H1 (cell line): ENCODE measurements around the gene SMIM44.

Source experiments
- ATF3 ChIP-seq: IDR thresholded peaks from 2 replicates; pipeline ENCODE4 v1.6.1; 2011; ENCODE audit warnings: low read depth, mild to moderate bottlenecking, low read length; ENCODE audit not compliant: insufficient read depth
- BRCA1 ChIP-seq: IDR thresholded peaks from 2 replicates; pipeline ENCODE4 v1.6.1; 2012; ENCODE audit warnings: low read depth, low read length, improper control_type of control experiment
- CHD1 ChIP-seq: IDR thresholded peaks from 2 replicates; pipeline ENCODE4 v1.6.1; 2012; ENCODE audit warnings: low read depth, low read length, improper control_type of control experiment
- CREB1 ChIP-seq: IDR thresholded peaks from 2 replicates; pipeline ENCODE4 v1.6.1; 2012; ENCODE audit warnings: inconsistent platforms
- CTCF ChIP-seq, 3 experiments: IDR thresholded peaks; 1 replicate in 2 of 3; 2 replicates in 1 of 3; pipeline versions ENCODE4 v1.5.1 to v1.6.1; 2011; ENCODE audit warnings: low read length in 3 of 3, mild to moderate bottlenecking in 3 of 3, inconsistent platforms in 2 of 3, low read depth in 1 of 3, moderate library complexity in 1 of 3; ENCODE audit not compliant: insufficient read depth in 1 of 3; ENCODE audit errors: control extremely low read depth in 1 of 3
- EP300 ChIP-seq, 2 experiments: IDR thresholded peaks; 1 replicate in 1 of 2; 2 replicates in 1 of 2; pipeline ENCODE4 v1.6.1; 2011 to 2012; ENCODE audit warnings: low read depth in 2 of 2, low read length in 2 of 2, mild to moderate bottlenecking in 2 of 2, borderline replicate concordance in 1 of 2, inconsistent platforms in 1 of 2, moderate library complexity in 1 of 2
- EZH2 ChIP-seq: fragments of 200-600 bp; sonication (generic); IDR thresholded peaks from 2 replicates; pipeline ENCODE4 v1.7.1; 2012; ENCODE audit warnings: low read depth, mild to moderate bottlenecking, moderate library complexity, low read length, inconsistent platforms; ENCODE audit not compliant: severe bottlenecking
- MAFK ChIP-seq: IDR thresholded peaks from 2 replicates; pipeline ENCODE4 v1.6.1; 2012; ENCODE audit warnings: low read depth, mild to moderate bottlenecking, improper control_type of control experiment, low read length
- POLR2A ChIP-seq, 2 experiments: IDR thresholded peaks; 1 replicate in 1 of 2; 2 replicates in 1 of 2; pipeline ENCODE4 v1.6.1; 2011; ENCODE audit warnings: low read depth in 2 of 2, low read length in 2 of 2, mild to moderate bottlenecking in 2 of 2; ENCODE audit errors: control extremely low read depth in 1 of 2
- RFX5 ChIP-seq: IDR thresholded peaks from 2 replicates; pipeline ENCODE4 v1.6.1; 2011; ENCODE audit warnings: low read depth, low read length, improper control_type of control experiment, borderline replicate concordance
- SP2 ChIP-seq: IDR thresholded peaks from 2 replicates; pipeline ENCODE4 v1.6.1; 2012; ENCODE audit warnings: mild to moderate bottlenecking, low read length, inconsistent platforms

GRCh38 chr19:3481241-3482090 lies 1.8 kb downstream of the SMIM44 start:
- no peak for TF ChIP-seq POLR2A (IDR thresholded peaks at IDR 0.05; ENCODE audit: control extremely low read depth in 1 of 2, low read depth in 2 of 2, low read length in 2 of 2)
- no peak for TF ChIP-seq ATF3
- no peak for TF ChIP-seq CTCF (IDR thresholded peaks at IDR 0.05; ENCODE audit: control extremely low read depth in 1 of 3, insufficient read depth in 1 of 3, low read depth in 1 of 3, low read length in 3 of 3)
- no peak for TF ChIP-seq BRCA1
- TF ChIP-seq CHD1: no peak
- TF ChIP-seq RFX5: no peak
- TF ChIP-seq SP2: no peak
- no peak for TF ChIP-seq EZH2
- TF ChIP-seq CREB1: no peak
- TF ChIP-seq EP300 (IDR thresholded peaks at IDR 0.05; ENCODE audit: borderline replicate concordance in 1 of 2, low read depth in 2 of 2, low read length in 2 of 2): no peak
- TF ChIP-seq MAFK: no peak
